HG02884 (cell line): ENCODE data around the gene ITGAV.

Experiments
- ATAC-seq: cut with Tn5 transposase; IDR thresholded peaks from one replicate; pipeline ENCODE4 v1.9.1; 2021; ENCODE audit warnings: mild to moderate bottlenecking, moderate library complexity; ENCODE audit not compliant: unreplicated experiment

ITGAV gene

DNA sequence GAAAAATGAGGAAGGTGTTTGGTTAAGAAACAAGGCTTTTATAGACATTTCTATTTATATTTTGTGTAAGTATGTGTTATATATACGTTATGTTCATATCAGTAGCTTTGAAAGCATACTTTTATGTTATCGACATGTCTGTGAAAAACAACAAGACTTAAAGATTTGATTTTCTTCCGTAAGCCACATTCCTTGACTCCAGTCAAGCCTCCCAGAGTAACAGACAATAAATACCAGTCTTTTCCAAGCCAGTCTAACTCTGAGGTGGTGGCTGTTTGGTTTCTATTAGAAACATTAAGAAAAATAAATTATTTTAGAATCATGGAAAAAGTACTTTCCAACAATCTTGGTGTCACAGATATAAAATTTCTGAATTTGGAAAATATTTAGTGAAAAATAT lies 16.3 kb upstream of the ITGAV start:
- ATAC-seq, result no peak

DNA sequence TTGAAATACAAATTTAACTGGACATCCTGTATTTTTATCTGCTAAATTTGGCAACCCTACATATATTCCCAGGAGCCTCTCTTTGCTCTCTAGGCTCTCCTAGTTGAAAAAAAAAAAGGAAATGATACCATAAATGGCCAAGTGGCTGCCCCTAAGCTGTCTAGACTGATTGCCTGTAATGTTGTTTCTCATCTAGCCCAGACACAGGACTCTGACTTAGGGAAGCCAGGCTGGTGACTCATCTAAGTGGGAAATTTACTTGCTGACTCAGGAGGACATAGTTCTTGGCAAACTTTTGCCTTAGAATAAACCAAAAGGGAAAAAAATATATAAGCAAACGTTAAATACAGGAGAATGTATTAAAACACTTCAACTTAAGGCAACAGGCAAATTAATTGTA lies 14.6 kb upstream of the ITGAV start:
- ATAC-seq, result peak; percentile 65

DNA sequence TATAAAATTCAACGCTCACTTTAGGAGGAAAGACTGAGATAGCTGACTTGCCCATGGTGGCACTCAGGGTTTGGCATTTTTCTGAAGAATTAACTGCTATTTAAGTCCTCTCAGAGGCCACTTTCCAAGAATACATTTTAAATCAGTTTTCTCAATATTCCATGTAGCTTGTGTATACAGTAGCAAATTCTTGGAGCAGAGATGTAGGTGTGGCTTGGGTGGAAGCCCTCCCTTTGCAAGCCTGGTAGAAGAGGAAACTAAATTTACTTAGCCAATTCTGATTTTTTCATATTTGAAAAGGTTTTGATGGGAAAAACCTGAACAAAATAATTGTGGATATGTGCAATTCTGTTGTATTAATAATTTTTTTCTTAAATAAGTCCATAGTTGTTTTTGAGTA lies 14.0 kb upstream of the ITGAV start:
- ATAC-seq, result no peak

DNA sequence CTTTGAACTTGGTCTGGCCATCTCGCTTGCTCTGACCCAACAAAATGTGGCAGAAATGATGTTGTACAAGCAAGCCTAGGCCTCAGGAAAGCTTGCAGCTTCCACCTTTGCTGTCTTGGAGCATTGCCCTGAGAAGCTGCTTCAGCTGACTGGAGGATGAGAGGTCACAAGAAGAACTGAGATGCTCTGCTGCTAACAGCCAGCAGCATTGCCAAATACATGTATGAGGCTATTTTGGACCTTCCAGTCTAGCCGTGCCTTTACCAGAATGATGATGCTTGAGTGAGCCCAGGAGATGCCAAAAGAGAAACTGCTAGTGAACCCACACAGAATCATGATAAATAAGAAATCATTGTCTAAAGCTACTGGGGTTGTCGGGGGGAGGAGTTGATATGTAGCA lies 13.2 kb upstream of the ITGAV start:
- ATAC-seq, result no peak

DNA sequence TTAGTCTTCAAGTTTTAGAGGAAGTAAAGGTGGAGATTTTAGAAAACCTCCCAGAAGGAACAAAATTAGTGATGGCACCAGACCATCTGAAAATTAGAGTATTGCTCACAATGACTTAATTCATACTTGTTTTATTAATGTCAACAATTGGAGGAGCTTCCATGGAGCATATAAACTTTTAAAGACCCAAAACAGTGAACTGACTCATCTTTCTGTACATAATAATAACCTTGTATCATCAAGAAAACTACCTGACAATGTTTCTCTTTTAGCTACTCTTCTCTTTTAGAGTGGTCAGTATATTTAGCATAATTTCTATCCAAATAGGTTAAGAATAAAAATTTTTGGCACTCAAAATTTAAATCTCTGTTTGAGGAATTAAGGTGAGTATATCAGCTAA lies 7.2 kb upstream of the ITGAV start:
- no peak for ATAC-seq

DNA sequence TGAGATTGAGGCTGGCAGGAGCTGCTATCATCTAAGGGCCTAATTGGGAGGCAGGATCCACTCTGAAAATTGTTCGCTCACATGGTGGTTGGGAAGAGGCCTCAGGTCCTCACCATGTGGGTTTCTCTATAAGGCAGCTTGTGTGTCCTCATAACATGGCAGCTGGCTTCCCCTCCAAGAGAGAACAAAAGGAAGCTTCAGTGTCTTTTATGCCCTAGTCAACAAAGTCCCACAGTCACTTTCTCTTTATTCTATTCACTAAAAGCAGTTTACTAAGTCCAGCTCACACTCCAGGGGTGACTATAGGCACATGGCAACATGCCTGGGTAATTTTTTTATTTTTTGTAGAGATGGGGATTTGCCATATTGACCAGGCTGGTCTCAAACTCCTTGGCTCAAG lies 5.8 kb upstream of the ITGAV start:
- no peak for ATAC-seq

DNA sequence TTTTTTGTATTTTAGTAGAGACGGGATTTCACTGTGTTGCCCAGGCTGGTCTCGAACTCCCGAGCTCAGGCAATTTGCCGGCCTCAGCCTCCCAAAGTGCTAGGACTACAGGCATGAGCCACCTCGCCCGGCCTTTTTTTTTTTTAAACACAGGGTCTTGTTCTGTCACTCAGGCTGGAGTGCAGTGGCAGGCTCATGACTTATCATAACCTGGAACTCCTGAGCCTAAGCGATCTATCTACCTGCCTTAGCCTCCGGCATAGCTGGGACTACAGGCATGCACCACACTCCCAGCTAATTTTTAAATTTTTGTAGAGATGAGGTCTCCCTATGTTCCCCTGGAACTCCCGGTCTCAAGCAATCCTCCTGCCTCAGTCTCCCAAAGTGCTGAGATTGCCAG lies 1.4 kb upstream of the ITGAV start:
- ATAC-seq, result no peak

DNA sequence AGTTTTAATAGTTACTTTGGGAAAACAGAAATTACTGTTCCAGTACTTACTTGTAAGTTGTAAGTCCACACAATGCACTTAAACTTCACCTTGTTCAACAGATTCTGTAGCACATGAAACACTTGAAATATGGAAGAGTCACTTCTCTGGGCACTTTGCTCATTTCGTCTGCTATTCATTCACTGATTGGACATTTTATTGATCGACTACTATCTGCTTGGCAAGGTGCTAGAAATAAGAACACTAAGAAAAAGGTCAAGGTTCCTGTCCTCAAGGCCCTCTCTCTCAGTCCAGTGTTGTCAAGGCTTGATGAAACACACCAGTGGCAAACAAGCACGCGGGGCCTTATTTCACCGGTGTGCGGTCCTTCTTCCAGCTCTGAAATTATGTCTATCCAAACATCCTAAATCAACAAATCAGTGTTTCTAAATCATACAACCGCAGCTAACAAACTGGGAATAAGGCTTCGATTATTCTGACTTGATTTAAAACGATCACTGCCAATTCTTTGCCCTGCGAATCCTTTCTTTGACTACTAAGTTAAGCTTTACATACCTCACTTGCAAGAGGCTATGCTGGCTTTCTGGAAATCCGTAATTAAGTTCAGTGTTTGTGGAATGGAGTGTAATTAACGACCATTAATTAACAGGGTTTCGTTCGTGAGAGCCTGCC lies 780 bp upstream of the ITGAV start:
- ATAC-seq, result no peak

DNA sequence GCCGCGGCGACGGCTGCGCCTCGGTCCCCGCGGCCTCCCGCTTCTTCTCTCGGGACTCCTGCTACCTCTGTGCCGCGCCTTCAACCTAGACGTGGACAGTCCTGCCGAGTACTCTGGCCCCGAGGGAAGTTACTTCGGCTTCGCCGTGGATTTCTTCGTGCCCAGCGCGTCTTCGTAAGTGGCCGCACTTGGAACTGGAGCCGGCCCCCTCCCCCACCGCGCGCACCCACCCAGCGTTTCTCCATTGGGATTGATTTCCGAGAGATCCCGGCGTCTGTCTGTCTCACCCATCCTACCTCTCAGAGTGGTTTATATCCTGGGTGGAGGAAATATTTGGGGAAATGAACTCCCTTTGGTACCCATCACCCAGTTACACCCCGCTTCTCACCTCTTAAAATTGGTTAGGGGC lies 498 bp downstream of the ITGAV start:
- no peak for ATAC-seq

DNA sequence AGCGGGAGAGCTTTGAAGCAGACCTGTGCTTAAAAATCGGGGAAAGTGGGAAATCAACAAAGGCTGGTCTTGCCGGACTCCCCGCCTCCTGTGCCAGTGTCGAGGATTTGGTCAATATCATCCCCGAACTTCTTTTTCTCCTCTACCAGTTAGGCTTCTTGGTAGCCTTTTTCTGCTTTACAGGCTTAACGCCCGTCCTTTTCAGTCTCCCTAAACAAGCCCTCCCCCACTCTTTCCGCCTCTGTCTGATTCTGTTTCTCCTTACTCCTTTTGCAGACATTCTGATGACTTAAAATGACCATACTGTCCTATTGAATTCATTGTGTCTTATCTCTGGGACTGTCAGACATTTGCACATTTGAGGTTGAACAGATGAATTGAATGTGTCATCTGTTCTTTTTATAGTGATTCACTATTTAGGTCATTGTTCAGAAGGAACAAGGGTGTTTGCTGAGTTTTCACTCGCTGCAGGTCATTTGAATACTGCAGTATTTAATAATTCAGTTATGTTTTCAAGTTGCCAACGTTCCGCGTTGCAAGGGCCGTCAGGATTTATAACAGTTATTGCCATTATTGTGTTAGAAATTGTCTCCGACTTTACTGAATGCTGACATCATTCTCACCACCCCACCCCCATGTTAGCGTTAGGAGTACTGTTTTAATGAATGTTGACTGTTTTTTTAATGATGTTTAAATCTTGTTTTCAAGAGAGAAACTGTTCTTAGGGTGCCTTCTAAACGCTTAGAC lies 1.1 kb downstream of the ITGAV start:
- peak; percentile 13 for ATAC-seq

DNA sequence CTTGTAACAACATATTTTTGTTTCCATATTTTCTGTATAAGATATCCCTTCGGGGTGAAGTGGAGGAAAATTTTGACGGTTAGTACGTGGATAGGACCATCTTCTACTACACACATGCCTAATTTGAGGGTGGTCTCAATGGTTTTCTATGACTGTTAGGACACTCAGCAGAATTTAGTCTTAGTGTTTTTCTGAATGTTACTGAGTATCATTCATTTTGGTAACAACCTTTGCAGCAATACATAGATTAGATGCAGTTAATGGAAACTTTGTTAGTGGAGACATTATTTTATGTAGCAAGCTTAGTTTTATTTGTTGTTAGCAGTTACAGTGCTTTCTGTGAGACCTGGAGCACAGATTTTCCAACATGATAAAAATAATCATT lies 1.6 kb downstream of the ITGAV start:
- no peak for ATAC-seq

DNA sequence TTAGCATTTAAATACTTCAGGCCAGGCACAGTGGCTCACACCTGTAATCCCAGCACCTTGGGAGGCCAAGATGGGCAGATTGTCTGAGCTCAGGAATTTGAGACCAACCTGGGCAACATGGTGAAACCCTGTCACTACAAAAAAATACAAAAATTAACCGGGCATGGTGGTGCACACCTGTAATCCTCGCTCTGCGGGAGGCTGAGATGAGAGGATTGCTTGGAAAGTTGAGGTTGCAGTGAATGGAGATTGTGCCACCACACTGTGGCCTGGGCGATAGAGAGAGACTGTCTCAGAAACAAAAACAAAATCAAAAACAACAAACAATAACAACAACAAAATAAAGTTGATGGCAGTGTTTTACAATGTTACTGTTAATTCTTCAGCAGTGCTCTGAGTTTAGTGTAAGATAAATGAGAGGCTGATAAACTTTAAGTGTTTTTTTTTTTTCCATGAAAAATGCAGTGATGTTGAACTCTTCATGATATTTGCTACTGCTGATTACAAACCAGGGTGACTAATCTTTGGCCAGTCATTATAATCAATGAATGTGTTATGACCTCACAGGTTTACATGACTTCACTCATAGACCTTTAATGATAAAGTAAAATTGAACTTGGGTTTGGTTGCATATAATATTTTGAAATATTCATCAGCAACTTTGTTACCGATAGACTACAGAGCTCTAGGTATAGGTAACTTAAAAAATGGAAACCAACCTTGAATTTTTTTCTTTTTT lies 2.5 kb downstream of the ITGAV start:
- ATAC-seq, result no peak

DNA sequence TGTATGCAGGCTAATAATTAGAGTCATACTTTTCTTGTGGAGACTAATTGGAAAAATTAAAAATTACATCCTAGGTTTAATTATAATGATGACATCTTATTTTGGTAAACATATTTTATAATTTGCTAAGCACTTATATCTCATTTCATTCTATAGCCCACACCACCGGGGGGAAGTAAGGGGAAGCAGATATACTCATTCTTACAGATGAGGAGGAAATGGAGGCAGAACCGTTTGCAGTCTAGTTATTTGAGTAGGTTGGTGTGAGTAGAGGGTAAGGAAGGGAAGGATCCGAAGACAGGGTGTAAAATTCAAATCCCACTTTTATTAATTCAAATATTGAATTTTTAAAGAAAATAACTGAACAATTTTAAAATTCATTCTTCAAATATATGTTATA lies 3.7 kb downstream of the ITGAV start:
- no peak for ATAC-seq

DNA sequence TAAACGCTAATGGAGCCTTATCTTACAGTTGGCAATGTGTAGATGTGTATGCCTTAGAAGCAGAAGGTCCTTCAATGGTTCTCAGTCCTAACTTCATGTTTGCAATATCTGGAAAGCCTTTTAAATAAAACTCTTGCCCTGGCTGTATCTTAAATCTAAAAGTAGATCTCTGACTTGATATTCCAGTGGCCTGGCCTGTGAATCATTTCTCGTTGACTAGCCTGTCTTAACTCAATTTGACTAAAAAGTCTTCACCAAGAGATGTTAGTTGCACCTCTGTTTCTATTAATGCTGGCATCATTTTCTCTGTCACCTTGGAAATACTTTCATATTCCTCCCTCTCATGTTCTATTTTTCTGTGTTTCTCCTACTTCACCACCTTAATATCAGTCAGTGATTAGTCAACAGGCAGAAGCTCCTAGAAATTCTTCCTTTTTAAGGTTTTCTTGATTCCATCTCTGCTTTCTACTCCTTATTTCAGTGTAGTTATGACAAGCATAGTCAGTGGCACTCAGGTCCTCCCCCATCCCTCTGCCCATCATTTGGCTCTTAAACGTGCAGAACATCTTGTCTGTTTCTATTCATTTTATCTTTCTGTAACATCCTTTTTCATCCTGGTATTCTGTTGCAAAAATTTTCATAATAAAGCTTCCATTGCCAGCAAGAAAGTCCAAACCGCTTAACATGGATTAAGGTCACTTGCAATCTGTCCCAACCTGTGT lies 4.3 kb downstream of the ITGAV start:
- ATAC-seq, result no peak

DNA sequence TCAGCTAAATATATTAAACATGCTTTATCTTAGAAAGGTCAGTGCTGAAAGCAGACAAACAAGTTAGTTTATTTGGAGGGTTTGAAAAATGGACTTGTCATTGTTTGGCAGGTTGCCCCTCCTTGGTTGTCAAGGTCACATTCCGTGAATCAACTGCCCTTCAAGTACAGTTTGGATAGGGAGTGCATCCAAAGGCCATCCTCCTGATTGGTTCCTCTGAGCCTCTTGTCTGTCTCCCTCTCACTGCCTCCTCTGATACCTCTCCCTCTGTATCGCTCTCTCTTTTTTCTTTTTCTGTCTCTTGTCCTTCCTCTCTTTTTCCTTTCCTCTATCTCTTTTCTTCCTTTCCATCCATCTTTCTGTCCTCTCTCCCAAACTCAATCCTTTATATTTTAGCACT lies 5.4 kb downstream of the ITGAV start:
- ATAC-seq, result no peak

DNA sequence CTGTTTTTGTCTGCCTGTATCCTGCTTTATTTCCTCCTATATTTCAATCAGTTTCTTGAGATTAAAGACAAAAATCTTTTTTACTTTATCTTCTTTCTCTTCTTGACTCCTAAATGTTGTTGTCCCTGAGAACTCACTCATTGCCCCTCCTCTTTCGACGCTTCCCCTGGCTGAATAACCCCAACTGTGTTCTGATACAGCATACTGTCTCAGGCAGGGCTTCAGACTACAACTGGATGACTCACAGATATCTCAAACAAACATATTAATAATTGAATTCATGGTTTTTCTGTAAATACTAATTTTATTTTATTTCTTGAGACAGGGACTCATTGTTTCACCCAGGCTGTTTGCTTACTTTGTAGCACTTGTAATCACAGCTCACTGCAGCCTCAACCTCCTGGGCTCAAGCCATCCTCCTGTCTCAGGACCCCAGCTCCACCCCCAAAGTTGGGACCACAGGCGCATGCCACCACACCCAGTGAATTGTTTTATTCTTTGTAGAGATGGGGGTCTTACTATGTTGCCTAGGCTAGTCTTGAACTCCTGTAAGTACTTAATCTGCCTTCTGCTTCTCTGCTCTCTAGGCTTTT lies 9.4 kb downstream of the ITGAV start:
- no peak for ATAC-seq

DNA sequence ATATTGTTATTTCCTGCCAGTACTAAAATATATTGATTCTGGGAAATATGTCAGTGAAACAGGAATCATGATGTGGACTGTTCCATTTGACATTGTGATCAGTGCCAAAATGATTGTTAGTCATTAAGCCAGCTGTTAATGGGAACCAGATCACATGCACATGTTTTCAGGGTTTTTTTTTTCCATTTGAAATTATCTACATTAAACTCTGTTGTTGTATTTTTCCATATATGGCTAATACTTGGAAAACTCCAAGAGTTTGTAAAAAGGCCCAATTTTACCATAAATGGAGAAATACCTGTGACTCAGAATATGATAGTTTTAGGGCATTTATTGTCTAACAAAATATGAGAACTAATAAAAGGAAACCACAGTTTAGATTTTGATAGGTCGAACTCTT lies 13.4 kb downstream of the ITGAV start:
- ATAC-seq, result no peak

DNA sequence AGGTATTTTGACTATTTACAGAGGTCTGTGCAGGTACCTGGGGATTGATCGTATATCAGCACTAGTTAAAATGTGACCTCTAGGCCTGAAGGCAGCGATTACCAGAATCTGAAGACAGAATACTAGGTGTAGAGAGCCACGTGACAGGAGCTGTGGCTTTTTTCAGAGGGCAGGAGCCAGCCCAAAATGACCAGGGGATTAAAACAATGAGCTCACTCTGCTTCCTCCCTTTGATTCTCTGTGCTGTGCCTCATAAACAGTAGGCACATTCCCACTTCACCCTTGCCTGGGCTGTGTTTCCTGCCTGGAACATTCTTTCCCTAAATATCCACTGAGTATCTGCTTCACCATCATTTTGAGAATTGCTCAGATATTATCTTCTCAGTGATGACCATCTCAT lies 15.2 kb downstream of the ITGAV start:
- ATAC-seq, result no peak

DNA sequence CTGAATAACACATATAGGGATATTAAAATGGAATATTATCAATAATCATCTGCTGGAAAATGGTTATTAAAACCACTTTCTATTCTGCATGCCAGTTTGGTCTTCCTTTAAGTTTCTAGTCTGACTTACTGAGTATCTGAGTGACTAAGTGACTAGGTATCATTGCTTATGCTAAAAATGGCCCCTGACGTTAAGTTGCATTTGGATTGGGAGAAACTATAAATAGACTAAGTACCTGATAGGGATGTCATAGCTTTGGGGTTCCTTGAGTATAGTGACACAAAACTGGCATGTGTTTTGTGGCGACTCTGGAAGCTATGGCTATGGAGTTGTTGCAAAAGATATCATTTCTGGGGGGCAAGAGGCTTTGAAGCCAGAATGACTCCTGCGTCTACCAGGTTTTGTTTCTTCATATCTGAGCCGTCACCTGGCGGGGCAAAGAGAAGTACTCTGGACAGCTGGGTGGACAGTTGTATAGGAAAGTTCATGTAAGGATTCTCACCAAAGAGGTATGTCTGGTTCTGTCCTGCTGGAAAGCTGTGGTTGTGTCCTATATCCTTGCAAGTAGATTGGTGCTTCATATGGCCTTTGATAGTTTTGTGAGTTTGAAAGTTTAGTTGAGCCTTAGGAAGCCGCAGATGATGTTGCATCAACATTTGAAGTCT lies 17.9 kb downstream of the ITGAV start:
- ATAC-seq, result no peak

DNA sequence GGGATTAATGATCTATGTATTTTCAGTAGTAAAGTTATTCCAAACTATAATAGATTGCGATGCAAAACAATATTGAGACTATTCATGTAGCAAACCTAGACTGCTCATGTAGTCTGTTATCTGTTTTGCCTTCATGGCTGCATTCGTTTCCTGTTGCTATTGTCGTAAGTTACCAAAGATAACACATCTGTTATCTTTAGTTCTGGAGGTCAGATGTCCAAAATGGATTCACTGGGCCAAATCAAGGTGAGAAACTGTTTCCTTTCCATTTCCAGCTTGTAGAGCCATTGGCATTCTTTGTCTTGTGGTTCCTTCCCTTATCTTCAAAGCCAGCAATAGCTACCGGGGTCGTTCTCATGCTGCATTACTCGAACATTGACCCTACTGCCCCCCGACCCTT lies 20.9 kb downstream of the ITGAV start:
- no peak for ATAC-seq

DNA sequence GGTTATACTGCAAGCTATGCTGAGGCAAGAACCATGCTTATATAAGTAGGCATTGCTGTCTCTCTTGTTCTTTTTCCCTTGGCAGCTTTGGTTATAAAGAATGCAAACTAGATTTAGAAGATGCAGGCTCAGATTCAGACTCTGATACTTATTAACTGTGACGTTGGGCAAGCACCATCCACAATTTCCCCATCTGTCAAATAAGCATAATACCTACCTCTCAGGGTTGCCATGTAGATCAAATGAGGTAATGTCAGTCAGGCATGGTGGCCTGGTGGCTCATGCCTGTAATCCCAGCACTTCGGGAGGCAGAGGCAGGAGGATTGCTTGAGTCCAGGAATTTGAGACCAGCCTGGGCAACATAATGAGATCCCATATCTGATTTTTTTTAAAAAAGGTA lies 21.7 kb downstream of the ITGAV start:
- no peak for ATAC-seq
